Caco-2 (cell line): ENCODE data around the gene TBX3. TPM values are rescaled to one million over a fixed set of nuclear protein-coding genes. Genes with fewer than 3 reads are reported as not detected.
A peak's percentile ranks its signal among the peaks of the same experiment; 100 is the strongest.

Experiments
- BruUV-seq: library from RNA; stranded (reverse); fragments of 400-500 nt; replicated peaks from 2 replicates; lab custom pipeline; 2021; lab: Mats Ljungman, UMichigan
- CTCF ChIA-PET: fragments of 300-600 bp; sonication (Branson Sonifier 250); formaldehyde crosslinking; loops from one replicate; lab custom pipeline; 2022; ENCODE audit warnings: antibody characterized with exemption; lab: Charles Lee
- POLR2A ChIA-PET: fragments of 300-600 bp; sonication (Branson Sonifier 250); formaldehyde crosslinking; loops from one replicate; lab custom pipeline; 2022; ENCODE audit warnings: antibody characterized with exemption; lab: Charles Lee
- DNase-seq, 2 experiments: peaks; one replicate each; pipeline versions ENCODE4 v3.0.0 to v3.0.0-alpha.2; 2020 to 2022
- H3K27me3 ChIP-seq: replicated peaks from 2 replicates; pipeline ENCODE4 v1.6.0; 2011; ENCODE audit warnings: low read length; ENCODE audit not compliant: control insufficient read depth, insufficient read depth
- H3K36me3 ChIP-seq: 2 replicates; pipeline ENCODE4 v1.5.1; 2011; ENCODE audit warnings: low read length; ENCODE audit not compliant: control insufficient read depth, insufficient read depth
- H3K4me1 ChIP-seq: fragments of 250-450 bp; sonication (Bioruptor Pico); 2 replicates; pipeline ENCODE4 v1.5.1; 2020; ENCODE audit warnings: mild to moderate bottlenecking
- H3K4me3 ChIP-seq: 2 replicates; pipeline ENCODE4 v1.5.1; 2011; ENCODE audit warnings: low read depth, mild to moderate bottlenecking, control low read depth, low read length
- H3K9me3 ChIP-seq: fragments of 250-450 bp; sonication (Bioruptor Pico); 2 replicates; pipeline ENCODE4 v1.5.1; 2020; ENCODE audit warnings: mild to moderate bottlenecking, moderate library complexity
- H3K27ac Mint-ChIP-seq: one replicate; pipeline ENCODE4 v1.8.0; 2022; ENCODE audit warnings: mixed read lengths; ENCODE audit not compliant: unreplicated experiment
- H3K27me3 Mint-ChIP-seq: one replicate; pipeline ENCODE4 v1.8.0; 2022; ENCODE audit warnings: mixed read lengths; ENCODE audit not compliant: insufficient read depth, unreplicated experiment
- H3K36me3 Mint-ChIP-seq: one replicate; pipeline ENCODE4 v1.8.0; 2022; ENCODE audit warnings: mild to moderate bottlenecking, mixed read lengths; ENCODE audit not compliant: insufficient read depth, unreplicated experiment
- H3K4me1 Mint-ChIP-seq: one replicate; pipeline ENCODE4 v1.8.0; 2022; ENCODE audit warnings: low read depth, mixed read lengths; ENCODE audit not compliant: unreplicated experiment
- H3K4me3 Mint-ChIP-seq: one replicate; pipeline ENCODE4 v1.8.0; 2022; ENCODE audit warnings: mild to moderate bottlenecking, moderate library complexity, mixed read lengths; ENCODE audit not compliant: unreplicated experiment
- H3K9me3 Mint-ChIP-seq: one replicate; pipeline ENCODE4 v1.8.0; 2022; ENCODE audit warnings: mixed read lengths; ENCODE audit not compliant: unreplicated experiment
- intact Hi-C: fragments of 100-400 bp; cut with micrococcal nuclease; formaldehyde crosslinking; loops from one replicate; pipeline ENCODE4 v1.10.0; 2022; ENCODE audit not compliant: unreplicated experiment
- total RNA-seq: library from RNA; stranded (reverse); gene quantifications from 2 replicates; pipeline ENCODE4 v1.2.3, GENCODE V29; 2022
- TF ChIP-seq, protein P1 (sequence below), 2 experiments: fragments of 200-600 bp in 1 of 2; IDR thresholded peaks; 1 replicate in 1 of 2; 2 replicates in 1 of 2; pipeline versions ENCODE4 v1.5.1 to v1.8.0; 2011 to 2022; ENCODE audit warnings: antibody characterized with exemption in 1 of 2, control low read depth in 1 of 2, inconsistent platforms in 1 of 2, low read depth in 1 of 2, low read length in 1 of 2, mild to moderate bottlenecking in 1 of 2, moderate library complexity in 1 of 2; ENCODE audit not compliant: insufficient read depth in 1 of 2, severe bottlenecking in 1 of 2, unreplicated experiment in 1 of 2

The TBX3 gene
- total RNA-seq, 1 experiment from 2014 or later: 47.2 TPM

DNA sequence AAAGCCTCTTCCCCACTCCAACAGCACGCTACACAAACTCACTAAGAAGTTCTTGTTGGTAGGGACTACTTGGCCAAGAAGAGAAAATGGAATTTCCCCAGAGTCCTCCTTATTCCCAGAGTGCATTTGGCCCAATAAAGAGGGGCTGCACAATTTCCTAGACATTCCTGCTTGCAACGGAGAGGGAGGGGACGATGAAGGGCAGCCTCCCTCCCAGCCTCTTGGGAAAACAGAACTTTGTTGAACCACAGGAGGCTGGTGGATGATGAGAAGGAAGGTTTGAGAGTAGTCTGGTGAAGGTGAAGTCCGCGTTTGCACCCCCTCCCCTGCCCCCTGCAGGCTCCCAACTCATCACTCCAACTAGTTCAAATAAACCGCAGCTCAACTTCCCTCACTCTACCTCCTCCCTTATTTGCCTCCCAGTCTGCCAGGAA lies 19.1 kb upstream of the TBX3 start:
- TF ChIP-seq, protein P1, sequence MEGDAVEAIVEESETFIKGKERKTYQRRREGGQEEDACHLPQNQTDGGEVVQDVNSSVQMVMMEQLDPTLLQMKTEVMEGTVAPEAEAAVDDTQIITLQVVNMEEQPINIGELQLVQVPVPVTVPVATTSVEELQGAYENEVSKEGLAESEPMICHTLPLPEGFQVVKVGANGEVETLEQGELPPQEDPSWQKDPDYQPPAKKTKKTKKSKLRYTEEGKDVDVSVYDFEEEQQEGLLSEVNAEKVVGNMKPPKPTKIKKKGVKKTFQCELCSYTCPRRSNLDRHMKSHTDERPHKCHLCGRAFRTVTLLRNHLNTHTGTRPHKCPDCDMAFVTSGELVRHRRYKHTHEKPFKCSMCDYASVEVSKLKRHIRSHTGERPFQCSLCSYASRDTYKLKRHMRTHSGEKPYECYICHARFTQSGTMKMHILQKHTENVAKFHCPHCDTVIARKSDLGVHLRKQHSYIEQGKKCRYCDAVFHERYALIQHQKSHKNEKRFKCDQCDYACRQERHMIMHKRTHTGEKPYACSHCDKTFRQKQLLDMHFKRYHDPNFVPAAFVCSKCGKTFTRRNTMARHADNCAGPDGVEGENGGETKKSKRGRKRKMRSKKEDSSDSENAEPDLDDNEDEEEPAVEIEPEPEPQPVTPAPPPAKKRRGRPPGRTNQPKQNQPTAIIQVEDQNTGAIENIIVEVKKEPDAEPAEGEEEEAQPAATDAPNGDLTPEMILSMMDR (IDR thresholded peaks at IDR 0.05; ENCODE audit: insufficient read depth in 1 of 2, low read depth in 1 of 2, low read length in 1 of 2, severe bottlenecking in 1 of 2, unreplicated experiment in 1 of 2): peak in 1 of 2 experiments; percentile 39
- H3K4me3 ChIP-seq: no peak overlapping the region
- ChIA-PET CTCF (interaction anchor here (0.6 to 1.9 kb wide), 22 partner anchors 15 to 1193 kb away, joined by 3 to 52 read pairs (median 4); partner anchors contain the start of gene TBX3), POLR2A (interaction anchor here (0.5 to 1.7 kb wide), 15 partner anchors 15 to 682 kb away, joined by 3 to 62 read pairs (median 5); partner anchors contain the start of gene TBX3)
- Mint-ChIP-seq H3K27ac (peak overlapping the region; percentile 95), H3K4me1 (peaks cover 48% of the 10 kb centered on the region), H3K27me3 (no peaks in the 10 kb centered on the region), H3K36me3 (no peaks in the 10 kb centered on the region), H3K4me3 (peak overlapping the region; percentile 70), H3K9me3 (no peaks in the 10 kb centered on the region)
- DNase-seq: peak; percentile 73 to 81
- no TSS peak for BruUV-seq
- no peaks in the 10 kb centered on the region for H3K9me3 ChIP-seq
- intact Hi-C loops: loop anchor here (1.0 to 5.0 kb wide), 3 partner anchors 19 to 94 kb away; partner anchors contain the start of gene TBX3
- peaks cover 49% of the 10 kb centered on the region for H3K4me1 ChIP-seq
- H3K36me3 ChIP-seq: no peaks in the 10 kb centered on the region
- H3K27me3 ChIP-seq: no peaks in the 10 kb centered on the region

DNA sequence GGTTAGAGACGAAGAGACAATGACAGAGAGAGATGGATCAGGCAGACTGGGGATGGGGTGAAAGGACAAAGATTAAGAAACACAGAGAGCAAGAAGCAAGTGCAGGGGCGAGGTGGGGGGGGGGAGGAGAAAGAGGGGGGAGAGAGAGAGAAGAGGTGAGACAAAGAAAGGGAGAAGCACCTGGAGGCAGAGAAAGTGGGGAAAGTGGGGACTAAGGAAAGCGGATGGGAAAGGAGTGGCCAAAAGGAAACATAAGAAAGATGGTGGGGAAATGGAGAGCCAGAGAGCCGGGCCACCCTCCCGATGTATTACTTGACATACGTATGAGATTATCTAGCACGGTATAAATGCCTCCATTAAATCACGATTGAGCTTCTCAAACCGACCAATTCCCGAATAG lies 18.5 kb upstream of the TBX3 start:
- Histone ChIP-seq H3K27me3 (no peaks in the 10 kb centered on the region), H3K4me1 (peaks cover 50% of the 10 kb centered on the region), H3K9me3 (no peaks in the 10 kb centered on the region), H3K36me3 (no peaks in the 10 kb centered on the region), H3K4me3 (no peak overlapping the region)
- H3K4me1 Mint-ChIP-seq: peaks cover 47% of the 10 kb centered on the region
- H3K9me3 Mint-ChIP-seq: no peaks in the 10 kb centered on the region
- DNase-seq: no peak
- H3K27me3 Mint-ChIP-seq: no peaks in the 10 kb centered on the region
- peak overlapping the region; percentile 95 for H3K27ac Mint-ChIP-seq
- H3K36me3 Mint-ChIP-seq: no peaks in the 10 kb centered on the region
- ChIA-PET POLR2A (no interaction called here), CTCF (interaction anchor here (1.9 kb wide), 1 partner anchor 14 kb away, joined by 10 read pairs; no protein-coding TSS in a partner anchor)
- H3K4me3 Mint-ChIP-seq: peak overlapping the region; percentile 70
- intact Hi-C loops: loop anchor here (5.0 kb wide), 2 partner anchors 65 to 95 kb away; no protein-coding TSS in a partner anchor
- no TSS peak for BruUV-seq
- TF ChIP-seq, protein P1 (IDR thresholded peaks at IDR 0.05; ENCODE audit: insufficient read depth in 1 of 2, low read depth in 1 of 2, low read length in 1 of 2, severe bottlenecking in 1 of 2, unreplicated experiment in 1 of 2): no peak

DNA sequence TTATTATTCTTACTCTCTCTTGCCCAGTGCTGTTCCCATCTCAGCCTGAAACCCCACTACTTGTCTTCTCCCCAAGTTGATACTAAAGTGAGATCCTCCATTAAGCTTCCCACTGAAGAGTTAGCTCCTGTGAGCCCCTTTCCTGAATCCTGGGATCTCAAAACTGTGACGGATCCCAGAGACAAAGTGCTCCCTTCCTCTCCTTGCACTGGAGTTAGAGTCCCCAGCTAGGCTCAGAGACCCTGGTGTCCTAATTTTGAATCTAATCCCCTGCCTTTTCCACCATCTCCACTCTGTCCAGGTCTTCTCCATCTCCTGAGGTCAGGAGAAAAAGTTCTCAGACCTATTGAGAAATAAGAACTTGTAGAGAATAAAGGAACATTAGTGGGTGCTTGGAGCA lies 17.6 kb upstream of the TBX3 start:
- Mint-ChIP-seq H3K27ac (no peak overlapping the region), H3K27me3 (no peaks in the 10 kb centered on the region), H3K4me3 (no peak overlapping the region), H3K36me3 (no peaks in the 10 kb centered on the region), H3K4me1 (peaks cover 42% of the 10 kb centered on the region), H3K9me3 (no peaks in the 10 kb centered on the region)
- no peak for DNase-seq
- Histone ChIP-seq H3K36me3 (no peaks in the 10 kb centered on the region), H3K27me3 (no peaks in the 10 kb centered on the region), H3K4me1 (peaks cover 49% of the 10 kb centered on the region), H3K4me3 (no peak overlapping the region), H3K9me3 (no peaks in the 10 kb centered on the region)
- ChIA-PET CTCF (interaction anchor here (1.2 kb wide), 1 partner anchor 18 kb away, joined by 5 read pairs; the partner anchor contains the start of gene TBX3), POLR2A (no interaction called here)
- TF ChIP-seq, protein P1 (IDR thresholded peaks at IDR 0.05; ENCODE audit: insufficient read depth in 1 of 2, low read depth in 1 of 2, low read length in 1 of 2, severe bottlenecking in 1 of 2, unreplicated experiment in 1 of 2): no peak
- intact Hi-C loops: loop anchor here (5.0 kb wide), 2 partner anchors 66 to 96 kb away; no protein-coding TSS in a partner anchor
- BruUV-seq: no TSS peak
